Endodermal cell (in vitro differentiated cells): ENCODE measurements around the gene MICAL3. TPM values are rescaled to one million over a fixed set of nuclear protein-coding genes. Genes with fewer than 3 reads are reported as not detected.
A peak's percentile ranks its signal among the peaks of the same experiment; 100 is the strongest.

Source experiments
- DNase-seq: peaks from one replicate; pipeline ENCODE4 v3.0.0-alpha.2; 2017
- H3K27ac ChIP-seq: 2 replicates; pipeline ENCODE4 v1.5.1; 2013; ENCODE audit warnings: mild to moderate bottlenecking, low read depth, low read length, moderate library complexity
- H3K27me3 ChIP-seq: 2 replicates; pipeline ENCODE4 v1.6.1; 2013; ENCODE audit warnings: mild to moderate bottlenecking, low read length, moderate library complexity; ENCODE audit not compliant: insufficient read depth, control insufficient read depth, poor library complexity, severe bottlenecking
- H3K36me3 ChIP-seq: 2 replicates; pipeline ENCODE4 v1.7.0; 2013; ENCODE audit warnings: mild to moderate bottlenecking, low read length, moderate library complexity; ENCODE audit not compliant: control insufficient read depth, insufficient read depth
- H3K4me1 ChIP-seq: one replicate; pipeline ENCODE4 v1.7.0; 2013; ENCODE audit warnings: low read length; ENCODE audit not compliant: control insufficient read depth, insufficient read depth
- H3K4me3 ChIP-seq: 2 replicates; pipeline ENCODE4 v1.5.1; 2013; ENCODE audit warnings: mild to moderate bottlenecking, low read length, moderate library complexity
- H3K9ac ChIP-seq: 2 replicates; pipeline ENCODE4 v1.6.1; 2013; ENCODE audit warnings: mild to moderate bottlenecking, low read length, moderate library complexity; ENCODE audit not compliant: poor library complexity, severe bottlenecking; ENCODE audit errors: extremely low read depth
- H3K9me3 ChIP-seq: 2 replicates; pipeline ENCODE4 v1.6.1; 2013; ENCODE audit warnings: mild to moderate bottlenecking, low read length, moderate library complexity; ENCODE audit not compliant: control insufficient read depth
- H3K27ac Mint-ChIP-seq: 2 replicates; pipeline ENCODE4 v1.8.0; 2020; ENCODE audit warnings: mixed read lengths
- H3K27me3 Mint-ChIP-seq: 2 replicates; pipeline ENCODE4 v1.8.0; 2021; ENCODE audit warnings: mild to moderate bottlenecking, mixed read lengths; ENCODE audit not compliant: insufficient read depth
- H3K36me3 Mint-ChIP-seq: 2 replicates; pipeline ENCODE4 v1.8.0; 2020; ENCODE audit warnings: low read depth, mixed read lengths
- H3K4me1 Mint-ChIP-seq: 2 replicates; pipeline ENCODE4 v1.8.0; 2020; ENCODE audit warnings: mixed read lengths
- H3K4me3 Mint-ChIP-seq: 2 replicates; pipeline ENCODE4 v1.8.0; 2020; ENCODE audit warnings: mild to moderate bottlenecking, moderate library complexity, mixed read lengths
- H3K9me3 Mint-ChIP-seq: 2 replicates; pipeline ENCODE4 v1.8.0; 2020; ENCODE audit warnings: mild to moderate bottlenecking, mixed read lengths
- CTCF ChIP-seq: fragments of 200-600 bp; sonication (generic); conservative IDR thresholded peaks from 2 replicates; pipeline ENCODE4 v1.5.0; 2021; ENCODE audit warnings: antibody characterized with exemption, mild to moderate bottlenecking
- WGBS, 2 experiments: methylation state at CpG; one replicate each; pipeline versions ENCODE4 v1.1.5 to v1.1.7; 2013; ENCODE audit warnings: missing lambda C conversion rate in 2 of 2, mixed read lengths in 1 of 2; ENCODE audit not compliant: insufficient coverage in 1 of 2, insufficient read length in 1 of 2; 5-methylcytosine and 5-hydroxymethylcytosine counted together
- total RNA-seq, 2 donors: library from RNA; stranded (reverse); fragmentation: NEBNext Ultra II Directional in 1 of 2; extraction: Animal tissue kit (Norgen Biotek cat#: 25700) in 1 of 2; gene quantifications; 2 replicates in 1 of 2; 3 replicates in 1 of 2; pipeline ENCODE4 v1.2.1, GENCODE V29; 2021

The MICAL3 gene
- total RNA-seq, 2 donors from 2014 or later, result 42.8 to 48.1 TPM

DNA sequence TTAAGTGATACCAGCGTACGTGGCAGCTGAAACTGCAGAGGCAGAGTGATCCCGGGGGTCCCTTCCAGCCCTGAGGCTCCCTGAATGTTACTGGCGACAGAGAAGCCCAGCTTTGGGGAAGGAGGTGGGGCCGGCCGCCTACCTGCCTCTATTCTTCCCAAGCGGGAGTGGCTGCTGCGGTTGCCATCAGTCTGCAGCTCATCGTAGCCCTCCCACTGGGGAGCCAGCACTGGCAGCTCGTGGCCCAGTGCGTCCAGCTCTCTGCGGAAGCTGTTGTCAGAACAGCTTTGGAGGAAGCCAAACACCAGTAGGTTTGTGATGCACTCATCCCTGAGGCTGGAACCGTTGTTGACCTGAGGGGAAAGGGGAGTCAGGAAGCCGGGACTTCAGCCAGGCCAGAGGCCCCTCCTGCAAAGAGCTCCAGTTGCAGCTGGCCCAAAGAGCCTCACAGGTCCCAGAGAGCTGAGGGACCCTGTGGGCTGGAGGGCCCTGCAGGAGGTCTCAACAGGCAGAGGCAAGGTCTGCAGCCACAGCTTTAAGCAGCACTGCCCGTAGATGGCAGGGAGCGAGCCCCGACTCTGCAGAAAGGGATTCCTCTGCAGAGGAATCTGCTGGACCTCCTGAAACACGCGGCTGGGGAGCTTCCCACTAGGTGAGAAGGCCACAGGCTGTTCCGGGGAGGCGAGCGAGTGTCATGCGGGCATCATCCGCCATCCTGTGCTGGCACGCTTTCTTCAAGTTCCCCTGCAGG is 280.5 kb downstream of the MICAL3 start:
- H3K36me3 Mint-ChIP-seq, result no peaks in the 10 kb centered on the region

GRCh38 chr22:17742527-17742902 is 281.8 kb downstream of the MICAL3 start:
- TF ChIP-seq CTCF, result peak; percentile 87
- H3K4me1 ChIP-seq, result no peaks in the 10 kb centered on the region
- no peaks in the 10 kb centered on the region for H3K27me3 ChIP-seq
- H3K27me3 Mint-ChIP-seq, result no peaks in the 10 kb centered on the region
- H3K36me3 ChIP-seq, result no peaks in the 10 kb centered on the region
- no peaks in the 10 kb centered on the region for H3K9me3 ChIP-seq
- peak; percentile 98 for DNase-seq
- 57 to 75% methylated on average over 8 to 9 of the region's 9 CpGs for whole genome bisulfite sequencing, 2 experiments
- H3K4me3 ChIP-seq, result no peak overlapping the region
- no peaks in the 10 kb centered on the region for H3K36me3 Mint-ChIP-seq
- peaks cover 11% of the 10 kb centered on the region for H3K4me1 Mint-ChIP-seq
- no peak overlapping the region for H3K9ac ChIP-seq
- no peak overlapping the region for H3K4me3 Mint-ChIP-seq
- H3K27ac Mint-ChIP-seq, result no peak overlapping the region
- H3K27ac ChIP-seq, result no peak overlapping the region
- H3K9me3 Mint-ChIP-seq, result no peaks in the 10 kb centered on the region

More for the DNA sequence above, 280.5 kb downstream of the MICAL3 start:
- Histone ChIP-seq H3K4me3 (no peak overlapping the region), H3K9ac (no peak overlapping the region), H3K9me3 (no peaks in the 10 kb centered on the region), H3K36me3 (no peaks in the 10 kb centered on the region), H3K27ac (no peak overlapping the region), H3K27me3 (no peaks in the 10 kb centered on the region), H3K4me1 (no peaks in the 10 kb centered on the region)
- H3K27ac Mint-ChIP-seq, result no peak overlapping the region
- peaks cover 11% of the 10 kb centered on the region for H3K4me1 Mint-ChIP-seq
- H3K4me3 Mint-ChIP-seq, result no peak overlapping the region
- H3K27me3 Mint-ChIP-seq, result no peaks in the 10 kb centered on the region
- H3K9me3 Mint-ChIP-seq, result no peaks in the 10 kb centered on the region
- TF ChIP-seq CTCF, result no peak
- peak; percentile 60 for DNase-seq
- WGBS, 2 experiments, result 82 to 88% methylated on average over 20 to 25 of the region's 25 CpGs

DNA sequence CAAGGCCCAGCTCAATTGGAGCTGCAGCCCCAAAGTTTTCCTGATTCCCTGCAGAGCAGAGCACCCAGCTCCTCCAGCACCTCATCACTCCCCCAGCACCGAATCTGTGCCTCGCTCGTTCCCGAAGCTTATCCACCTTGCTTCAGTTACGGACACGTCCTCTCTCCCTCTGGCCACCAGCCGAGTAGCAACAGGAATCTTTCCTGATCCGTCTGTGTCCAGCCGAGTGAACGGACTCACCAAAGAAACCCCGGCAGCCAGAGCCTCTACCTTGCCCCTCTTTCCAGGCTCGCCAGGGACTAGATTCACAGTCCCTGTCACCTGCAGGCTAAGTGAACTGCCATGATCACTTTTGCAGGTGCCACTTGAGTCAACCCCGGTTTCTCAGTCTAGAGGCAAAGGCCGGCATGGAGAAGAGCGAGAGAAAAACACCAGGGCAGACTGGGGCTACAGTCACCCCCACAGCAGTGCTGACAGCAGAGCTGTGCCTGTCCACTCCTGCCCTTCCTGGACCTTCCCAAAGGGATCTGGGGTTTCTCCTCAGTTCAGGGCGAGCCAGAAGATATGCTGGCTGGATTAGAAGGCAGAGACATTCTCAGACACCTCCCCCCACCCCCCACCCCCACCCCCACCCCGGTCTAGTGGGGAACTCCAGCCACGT is 282.4 kb downstream of the MICAL3 start:
- DNase-seq, result no peak
- Histone ChIP-seq H3K36me3 (no peaks in the 10 kb centered on the region), H3K4me3 (no peak overlapping the region), H3K27ac (no peak overlapping the region), H3K9ac (no peak overlapping the region), H3K4me1 (no peaks in the 10 kb centered on the region), H3K27me3 (no peaks in the 10 kb centered on the region), H3K9me3 (no peaks in the 10 kb centered on the region)
- no peak overlapping the region for H3K27ac Mint-ChIP-seq
- WGBS, 2 experiments, result 72 to 87% methylated on average over 12 to 17 of the region's 18 CpGs
- no peak for TF ChIP-seq CTCF
- H3K4me3 Mint-ChIP-seq, result no peak overlapping the region
- H3K9me3 Mint-ChIP-seq, result no peaks in the 10 kb centered on the region
- no peaks in the 10 kb centered on the region for H3K27me3 Mint-ChIP-seq
- H3K36me3 Mint-ChIP-seq, result peaks cover 2% of the 10 kb centered on the region
- peaks cover 11% of the 10 kb centered on the region for H3K4me1 Mint-ChIP-seq
